Astrocyte of the spinal cord (primary cell): ENCODE results near the gene KRT75.

Experiments
- DNase-seq: peaks from one replicate; pipeline ENCODE4 v3.0.0; 2011; ENCODE audit warnings: low read depth, low spot score
- H3K4me3 ChIP-seq: 2 replicates; pipeline ENCODE4 v1.5.1; 2011; ENCODE audit warnings: low read depth, mild to moderate bottlenecking, low read length, moderate library complexity
- in situ Hi-C: cut with HindIII; loops from 2 replicates; pipeline ENCODE4 v1.10.0; 2017; ENCODE audit warnings: low sequenced_read_pairs
- TF ChIP-seq, protein P1 (sequence below): IDR thresholded peaks from 2 replicates; pipeline ENCODE4 v1.5.1; 2012; ENCODE audit warnings: low read depth, mild to moderate bottlenecking, low read length, inconsistent platforms

Gene KRT75

DNA sequence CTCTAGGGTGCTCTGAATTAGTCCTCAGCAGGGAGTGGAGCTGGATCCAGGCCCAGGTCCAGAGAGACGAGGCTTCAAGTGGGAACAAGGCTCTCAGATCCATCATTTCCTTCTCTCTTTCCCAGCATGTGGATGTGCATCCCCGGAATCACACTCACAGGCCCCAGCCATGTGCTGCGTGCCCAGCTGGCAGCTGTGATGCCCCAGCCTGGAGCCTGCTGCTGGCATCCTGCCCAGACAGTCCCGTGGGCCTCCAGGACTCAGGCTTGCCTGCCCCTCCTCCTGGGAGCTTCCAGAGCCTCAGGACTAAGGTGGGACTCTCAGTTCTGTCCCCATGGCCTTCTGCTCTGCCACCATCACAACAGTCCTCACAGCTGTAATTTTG lies 42.6 kb downstream of the KRT75 start:
- DNase-seq, result no peak
- in situ Hi-C loops, result no loop called here
- TF ChIP-seq, protein P1, sequence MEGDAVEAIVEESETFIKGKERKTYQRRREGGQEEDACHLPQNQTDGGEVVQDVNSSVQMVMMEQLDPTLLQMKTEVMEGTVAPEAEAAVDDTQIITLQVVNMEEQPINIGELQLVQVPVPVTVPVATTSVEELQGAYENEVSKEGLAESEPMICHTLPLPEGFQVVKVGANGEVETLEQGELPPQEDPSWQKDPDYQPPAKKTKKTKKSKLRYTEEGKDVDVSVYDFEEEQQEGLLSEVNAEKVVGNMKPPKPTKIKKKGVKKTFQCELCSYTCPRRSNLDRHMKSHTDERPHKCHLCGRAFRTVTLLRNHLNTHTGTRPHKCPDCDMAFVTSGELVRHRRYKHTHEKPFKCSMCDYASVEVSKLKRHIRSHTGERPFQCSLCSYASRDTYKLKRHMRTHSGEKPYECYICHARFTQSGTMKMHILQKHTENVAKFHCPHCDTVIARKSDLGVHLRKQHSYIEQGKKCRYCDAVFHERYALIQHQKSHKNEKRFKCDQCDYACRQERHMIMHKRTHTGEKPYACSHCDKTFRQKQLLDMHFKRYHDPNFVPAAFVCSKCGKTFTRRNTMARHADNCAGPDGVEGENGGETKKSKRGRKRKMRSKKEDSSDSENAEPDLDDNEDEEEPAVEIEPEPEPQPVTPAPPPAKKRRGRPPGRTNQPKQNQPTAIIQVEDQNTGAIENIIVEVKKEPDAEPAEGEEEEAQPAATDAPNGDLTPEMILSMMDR, result no peak
- H3K4me3 ChIP-seq, result no peak overlapping the region

- TF ChIP-seq, protein P1, result peak; percentile 68
- in situ Hi-C loops, result no loop called here
- no peak overlapping the region for H3K4me3 ChIP-seq
- DNase-seq, result no peak
Measured at GRCh38 chr12:52390739-52391617, 43.2 kb downstream of the KRT75 start.

DNA sequence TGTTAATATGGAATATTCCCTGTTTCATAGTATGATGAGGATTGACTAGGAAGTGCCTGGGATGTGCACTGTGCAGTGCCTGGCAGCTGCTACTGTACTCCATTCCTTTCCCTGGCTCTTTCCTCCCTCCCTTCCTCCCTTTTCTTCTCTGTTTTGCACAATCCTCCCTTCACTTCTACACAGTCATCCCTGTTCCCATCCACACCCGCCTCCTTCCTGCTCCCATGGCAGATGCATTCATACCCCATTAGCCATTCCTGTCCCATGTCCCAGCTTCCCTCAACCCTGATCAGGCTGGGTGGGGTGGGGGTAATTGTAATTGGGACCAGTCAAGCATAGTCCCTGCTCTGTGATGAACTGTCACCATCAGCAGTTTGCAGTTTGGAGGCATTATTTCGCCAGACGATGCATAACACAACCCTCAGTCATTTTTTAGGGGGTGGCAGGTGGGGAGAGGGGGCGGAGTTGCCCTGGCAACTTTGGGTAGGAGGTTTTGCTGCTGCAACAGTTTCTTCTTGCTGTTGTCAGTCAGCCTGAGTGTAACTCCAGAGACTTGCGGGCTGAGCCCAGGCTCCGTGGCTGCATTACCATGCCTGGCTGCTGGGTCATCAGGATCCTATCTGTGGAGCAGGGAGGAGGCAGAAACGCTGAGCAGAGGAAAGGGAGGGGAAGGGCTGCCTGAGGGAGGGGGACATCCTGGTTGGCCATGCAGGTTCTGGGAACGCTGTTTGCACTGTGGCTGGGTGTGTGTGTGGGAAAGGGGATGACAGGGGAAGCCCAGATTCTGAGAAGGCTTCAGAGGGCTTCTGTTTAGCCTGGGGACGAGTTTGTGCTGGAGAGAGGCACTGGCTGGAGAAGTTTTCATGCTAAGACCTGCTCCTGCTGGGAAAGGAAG lies 44.6 kb downstream of the KRT75 start:
- in situ Hi-C loops, result no loop called here
- no peak overlapping the region for H3K4me3 ChIP-seq
- DNase-seq, result no peak
- TF ChIP-seq, protein P1, result no peak

GRCh38 chr12:52387859-52388258 lies 46.3 kb downstream of the KRT75 start:
- no peak for DNase-seq
- TF ChIP-seq, protein P1, result no peak
- in situ Hi-C loops, result no loop called here
- H3K4me3 ChIP-seq, result no peak overlapping the region

DNA sequence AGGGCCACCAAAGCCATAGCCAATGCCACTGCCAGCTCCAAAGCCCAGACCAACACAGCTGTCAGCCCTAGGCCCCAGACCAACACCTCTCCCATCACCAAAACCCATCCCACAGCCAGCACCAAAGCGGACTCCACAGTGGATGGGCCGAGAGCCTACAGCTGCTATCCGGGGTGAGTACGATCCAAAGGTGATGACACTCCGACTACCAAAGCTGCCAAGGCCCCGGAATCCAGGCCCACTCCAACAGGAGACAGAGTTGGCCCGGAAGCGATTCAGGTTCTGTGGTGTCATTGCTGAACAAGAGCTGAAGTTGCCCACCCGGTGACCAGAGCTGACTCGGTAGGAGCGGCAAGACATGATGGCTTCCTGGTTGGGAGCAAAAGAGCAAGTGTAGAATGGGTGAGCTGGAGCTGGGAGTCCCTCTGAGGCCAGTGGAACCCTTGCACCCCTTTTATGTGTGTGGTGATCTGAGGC lies 48.9 kb downstream of the KRT75 start, which contains the start of gene KRT84:
KRT84 (minus strand) TSS at position 427 of the 477 bp plus-strand sequence; CDS start at position 360, 67 bp downstream.
- TF ChIP-seq, protein P1, result no peak
- DNase-seq, result no peak
- in situ Hi-C loops, result no loop called here
- H3K4me3 ChIP-seq, result no peak within 1 kb of the TSS

GRCh38 chr12:52383331-52383730 lies 50.8 kb downstream of the KRT75 start:
- in situ Hi-C loops, result no loop called here
- TF ChIP-seq, protein P1, result no peak
- no peak for DNase-seq
- no peak overlapping the region for H3K4me3 ChIP-seq
